Calu3 (cell line): ENCODE data around the gene PPT2. TPM values are rescaled to one million over a fixed set of nuclear protein-coding genes. Genes with fewer than 3 reads are reported as not detected.

Experiments
- Bru-seq: library from RNA; stranded (reverse); fragments of 400-500 nt; gene quantifications from one replicate; lab custom pipeline; 2021; lab: Mats Ljungman, UMichigan
- BruChase-seq, 2 experiments: library from RNA; stranded (reverse); fragments of 400-500 nt; gene quantifications; one replicate each; lab custom pipeline; 2021; lab: Mats Ljungman, UMichigan
- BruUV-seq: library from RNA; stranded (reverse); fragments of 400-500 nt; replicated peaks from 2 replicates; lab custom pipeline; 2021; lab: Mats Ljungman, UMichigan
- CTCF ChIA-PET: fragments of 300-600 bp; sonication (Branson Sonifier 250); formaldehyde crosslinking; loops from one replicate; lab custom pipeline; 2022; ENCODE audit warnings: antibody characterized with exemption; lab: Charles Lee
- DNase-seq: peaks from one replicate; pipeline ENCODE4 v3.0.0; 2022
- H3K27ac Mint-ChIP-seq: one replicate; pipeline ENCODE4 v1.8.0; 2022; ENCODE audit warnings: mixed read lengths; ENCODE audit not compliant: unreplicated experiment
- H3K27me3 Mint-ChIP-seq: one replicate; pipeline ENCODE4 v1.8.0; 2022; ENCODE audit warnings: mixed read lengths; ENCODE audit not compliant: unreplicated experiment
- H3K36me3 Mint-ChIP-seq: one replicate; pipeline ENCODE4 v1.8.0; 2022; ENCODE audit warnings: mild to moderate bottlenecking, moderate library complexity, mixed read lengths; ENCODE audit not compliant: insufficient read depth, unreplicated experiment
- H3K4me1 Mint-ChIP-seq: one replicate; pipeline ENCODE4 v1.8.0; 2022; ENCODE audit warnings: mild to moderate bottlenecking, low read depth, mixed read lengths; ENCODE audit not compliant: unreplicated experiment
- H3K4me3 Mint-ChIP-seq: one replicate; pipeline ENCODE4 v1.8.0; 2022; ENCODE audit warnings: mild to moderate bottlenecking, low read depth, moderate library complexity, mixed read lengths; ENCODE audit not compliant: unreplicated experiment
- H3K9me3 Mint-ChIP-seq: one replicate; pipeline ENCODE4 v1.8.0; 2022; ENCODE audit warnings: low read depth, mixed read lengths; ENCODE audit not compliant: unreplicated experiment
- intact Hi-C: fragments of 100-400 bp; cut with micrococcal nuclease; formaldehyde crosslinking; loops from one replicate; pipeline ENCODE4 v1.10.0; 2022; ENCODE audit not compliant: unreplicated experiment
- long read RNA-seq: library from polyadenylated mRNA; stranded (forward); transcript quantifications from one replicate; pipeline ENCODE4 v2.0.0, GENCODE V29; 2022
- total RNA-seq: library from RNA; stranded (reverse); gene quantifications from 2 replicates; pipeline ENCODE4 v1.2.3, GENCODE V29; 2022
- TF ChIP-seq, protein P1 (sequence below): fragments of 200-600 bp; IDR thresholded peaks from one replicate; pipeline ENCODE4 v1.8.0; 2022; ENCODE audit warnings: antibody characterized with exemption; ENCODE audit not compliant: unreplicated experiment

The PPT2 gene
- 29.1 and 31.0 TPM in 2 replicates for total RNA-seq
- percentile 57 among the genes with signal in this experiment for Bru-seq, nascent RNA
- BruChase-seq, experiment 1, labeled RNA remaining after a 6-hour chase: percentile 88 among the genes with signal in this experiment
- percentile 90 among the genes with signal in this experiment for BruChase-seq, experiment 2, labeled RNA remaining after a 2-hour chase
- long read RNA-seq, partial matches to known transcripts: 7 of 13 reads
- long read RNA-seq, other reads (novel, unspliced or antisense): 0 of 13 reads

GRCh38 chr6:32153564-32154513 is at the start of gene PPT2:
PPT2 (plus strand) TSS chr6:32154141; CDS start chr6:32154595, 454 bp downstream.
- Mint-ChIP-seq H3K27ac (peak within 1 kb of the TSS; percentile 52), H3K4me1 (peaks cover 22% of the 10 kb centered on the region), H3K4me3 (peak within 1 kb of the TSS; percentile 94), H3K36me3 (peaks cover 29% of the 10 kb centered on the region), H3K27me3 (no peaks in the 10 kb centered on the region), H3K9me3 (no peaks in the 10 kb centered on the region)
- TSS peak; percentile 54 for BruUV-seq
- CTCF ChIA-PET: interaction anchor here (0.6 to 1.3 kb wide), 8 partner anchors 24 to 307 kb away, joined by 3 to 12 read pairs (median 4); partner anchors contain the start of genes ATF6B, FKBPL and PBX2
- peak; percentile 87 for DNase-seq
- TF ChIP-seq, protein P1, sequence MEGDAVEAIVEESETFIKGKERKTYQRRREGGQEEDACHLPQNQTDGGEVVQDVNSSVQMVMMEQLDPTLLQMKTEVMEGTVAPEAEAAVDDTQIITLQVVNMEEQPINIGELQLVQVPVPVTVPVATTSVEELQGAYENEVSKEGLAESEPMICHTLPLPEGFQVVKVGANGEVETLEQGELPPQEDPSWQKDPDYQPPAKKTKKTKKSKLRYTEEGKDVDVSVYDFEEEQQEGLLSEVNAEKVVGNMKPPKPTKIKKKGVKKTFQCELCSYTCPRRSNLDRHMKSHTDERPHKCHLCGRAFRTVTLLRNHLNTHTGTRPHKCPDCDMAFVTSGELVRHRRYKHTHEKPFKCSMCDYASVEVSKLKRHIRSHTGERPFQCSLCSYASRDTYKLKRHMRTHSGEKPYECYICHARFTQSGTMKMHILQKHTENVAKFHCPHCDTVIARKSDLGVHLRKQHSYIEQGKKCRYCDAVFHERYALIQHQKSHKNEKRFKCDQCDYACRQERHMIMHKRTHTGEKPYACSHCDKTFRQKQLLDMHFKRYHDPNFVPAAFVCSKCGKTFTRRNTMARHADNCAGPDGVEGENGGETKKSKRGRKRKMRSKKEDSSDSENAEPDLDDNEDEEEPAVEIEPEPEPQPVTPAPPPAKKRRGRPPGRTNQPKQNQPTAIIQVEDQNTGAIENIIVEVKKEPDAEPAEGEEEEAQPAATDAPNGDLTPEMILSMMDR: no peak
- intact Hi-C loops: loop anchor here (1.0 kb wide), 1 partner anchor 35 kb away; no protein-coding TSS in a partner anchor

DNA sequence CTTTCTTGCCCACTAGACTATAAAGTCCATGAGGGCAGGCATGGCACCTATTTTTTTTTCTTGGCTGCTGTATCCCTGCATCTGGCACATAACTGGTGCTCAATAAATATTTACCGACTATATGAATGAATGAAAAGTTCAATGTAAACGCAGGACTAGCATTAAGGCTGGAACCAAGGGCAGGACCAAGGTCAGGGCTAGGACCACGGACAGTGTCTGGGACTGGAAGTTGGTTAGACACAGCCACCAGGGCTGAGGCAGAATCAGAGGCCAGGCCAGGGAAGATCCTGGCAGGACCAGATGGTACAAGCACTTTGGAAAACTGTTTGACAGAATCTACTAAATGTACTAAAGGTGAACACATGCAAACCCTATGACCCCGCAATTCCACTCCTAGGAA is 48.5 kb upstream of the PPT2 start:
- Mint-ChIP-seq H3K9me3 (no peaks in the 10 kb centered on the region), H3K4me1 (peaks cover 9% of the 10 kb centered on the region), H3K27me3 (peaks cover 77% of the 10 kb centered on the region), H3K4me3 (no peak overlapping the region), H3K36me3 (peaks cover 7% of the 10 kb centered on the region), H3K27ac (no peak overlapping the region)
- no TSS peak for BruUV-seq
- intact Hi-C loops: no loop called here
- CTCF ChIA-PET: no interaction called here
- DNase-seq: no peak
- TF ChIP-seq, protein P1: no peak

DNA sequence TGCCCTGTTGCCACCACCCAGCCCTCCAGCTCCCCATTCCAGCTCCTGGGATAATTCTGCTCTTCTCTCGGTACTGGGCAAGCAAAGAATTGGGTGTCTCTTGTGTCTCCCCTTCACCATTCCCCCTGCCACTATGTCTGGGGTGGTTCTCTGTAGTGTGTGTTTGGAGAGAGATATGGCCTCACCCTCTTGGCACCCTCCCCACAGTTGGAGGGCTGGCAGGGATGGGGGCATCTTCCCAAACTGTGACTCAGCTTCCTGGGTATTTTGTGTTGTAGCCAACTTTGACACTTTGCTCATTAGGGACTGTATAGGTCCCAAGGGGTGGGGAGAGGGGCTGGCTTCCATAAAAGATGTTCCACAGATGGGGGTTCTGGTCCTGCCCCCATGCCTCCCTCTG is 46.5 kb upstream of the PPT2 start:
- CTCF ChIA-PET: interaction anchor here (1.1 kb wide), 1 partner anchor 9 kb away, joined by 3 read pairs; no protein-coding TSS in a partner anchor
- no TSS peak for BruUV-seq
- H3K27me3 Mint-ChIP-seq: peaks cover 76% of the 10 kb centered on the region
- H3K9me3 Mint-ChIP-seq: no peaks in the 10 kb centered on the region
- intact Hi-C loops: no loop called here
- peaks cover 7% of the 10 kb centered on the region for H3K36me3 Mint-ChIP-seq
- no peak for DNase-seq
- H3K27ac Mint-ChIP-seq: no peak overlapping the region
- H3K4me1 Mint-ChIP-seq: peaks cover 9% of the 10 kb centered on the region
- TF ChIP-seq, protein P1: no peak
- no peak overlapping the region for H3K4me3 Mint-ChIP-seq

- peaks cover 9% of the 10 kb centered on the region for H3K4me1 Mint-ChIP-seq
- peaks cover 11% of the 10 kb centered on the region for H3K36me3 Mint-ChIP-seq
- BruUV-seq: no TSS peak
- CTCF ChIA-PET: no interaction called here
- intact Hi-C loops: no loop called here
- H3K27me3 Mint-ChIP-seq: peaks cover 73% of the 10 kb centered on the region
- no peaks in the 10 kb centered on the region for H3K9me3 Mint-ChIP-seq
- no peak for DNase-seq
- TF ChIP-seq, protein P1: no peak
- no peak overlapping the region for H3K4me3 Mint-ChIP-seq
- no peak overlapping the region for H3K27ac Mint-ChIP-seq
Measured at GRCh38 chr6:32108094-32108627, 45.8 kb upstream of the PPT2 start.
